GM21737 (cell line): Measurements from ENCODE around the gene BST2.

Source experiments
- ATAC-seq: cut with Tn5 transposase; IDR thresholded peaks from one replicate; pipeline ENCODE4 v1.9.1; 2021; ENCODE audit warnings: mild to moderate bottlenecking, moderate library complexity; ENCODE audit not compliant: unreplicated experiment

BST2 gene, protein sequence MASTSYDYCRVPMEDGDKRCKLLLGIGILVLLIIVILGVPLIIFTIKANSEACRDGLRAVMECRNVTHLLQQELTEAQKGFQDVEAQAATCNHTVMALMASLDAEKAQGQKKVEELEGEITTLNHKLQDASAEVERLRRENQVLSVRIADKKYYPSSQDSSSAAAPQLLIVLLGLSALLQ

GRCh38 chr19:17405250-17406045 is at the start of gene BST2:
Gene BST2, minus strand, starts transcription at chr19:17405630. Its CDS starts 55 bp downstream, at chr19:17405575.
- peak; percentile 68 for ATAC-seq

GRCh38 chr19:17454576-17455071 is 49.2 kb upstream of the BST2 start:
- no peak for ATAC-seq

- no peak for ATAC-seq
Observed at GRCh38 chr19:17451820-17452219, 46.4 kb upstream of the BST2 start.

DNA sequence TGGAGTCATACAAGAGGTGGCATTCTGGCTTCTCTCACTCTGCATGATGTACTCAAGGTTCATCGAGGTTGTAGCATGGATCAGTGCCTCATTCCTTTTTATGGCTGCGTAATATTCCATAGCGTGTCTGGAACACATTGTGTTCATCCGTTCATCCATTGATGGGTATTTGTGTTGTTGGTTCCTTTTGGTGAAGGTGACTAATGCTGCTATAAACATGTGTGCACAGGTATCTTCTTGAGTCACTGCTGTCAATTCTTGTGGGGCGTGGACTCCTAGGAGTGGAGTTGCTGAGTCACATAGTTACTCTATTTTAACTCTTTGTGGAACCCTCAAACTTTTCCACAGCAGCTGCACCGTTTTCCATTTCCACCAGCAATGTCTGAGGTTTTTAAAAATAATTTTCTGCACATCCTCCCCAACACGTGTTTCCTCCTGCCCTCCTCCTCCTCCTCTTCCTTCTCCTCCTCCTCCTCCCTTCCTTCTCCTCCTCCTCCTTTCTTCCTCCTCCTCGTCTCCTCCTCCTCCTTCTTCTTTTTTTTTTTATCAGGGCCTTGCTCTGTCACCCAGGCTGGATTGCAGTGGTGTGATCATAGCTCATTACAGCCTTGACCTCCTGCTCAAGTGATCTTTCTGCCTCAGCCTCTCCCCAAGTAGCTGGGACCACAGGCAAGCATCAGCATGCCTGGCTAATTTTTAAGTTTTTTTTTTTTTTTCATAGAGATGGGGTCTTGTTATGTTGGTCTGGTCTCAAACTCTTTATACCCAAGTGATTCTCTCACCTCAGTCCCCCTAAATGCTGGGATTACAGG is 45.0 kb upstream of the BST2 start:
- ATAC-seq, result no peak

DNA sequence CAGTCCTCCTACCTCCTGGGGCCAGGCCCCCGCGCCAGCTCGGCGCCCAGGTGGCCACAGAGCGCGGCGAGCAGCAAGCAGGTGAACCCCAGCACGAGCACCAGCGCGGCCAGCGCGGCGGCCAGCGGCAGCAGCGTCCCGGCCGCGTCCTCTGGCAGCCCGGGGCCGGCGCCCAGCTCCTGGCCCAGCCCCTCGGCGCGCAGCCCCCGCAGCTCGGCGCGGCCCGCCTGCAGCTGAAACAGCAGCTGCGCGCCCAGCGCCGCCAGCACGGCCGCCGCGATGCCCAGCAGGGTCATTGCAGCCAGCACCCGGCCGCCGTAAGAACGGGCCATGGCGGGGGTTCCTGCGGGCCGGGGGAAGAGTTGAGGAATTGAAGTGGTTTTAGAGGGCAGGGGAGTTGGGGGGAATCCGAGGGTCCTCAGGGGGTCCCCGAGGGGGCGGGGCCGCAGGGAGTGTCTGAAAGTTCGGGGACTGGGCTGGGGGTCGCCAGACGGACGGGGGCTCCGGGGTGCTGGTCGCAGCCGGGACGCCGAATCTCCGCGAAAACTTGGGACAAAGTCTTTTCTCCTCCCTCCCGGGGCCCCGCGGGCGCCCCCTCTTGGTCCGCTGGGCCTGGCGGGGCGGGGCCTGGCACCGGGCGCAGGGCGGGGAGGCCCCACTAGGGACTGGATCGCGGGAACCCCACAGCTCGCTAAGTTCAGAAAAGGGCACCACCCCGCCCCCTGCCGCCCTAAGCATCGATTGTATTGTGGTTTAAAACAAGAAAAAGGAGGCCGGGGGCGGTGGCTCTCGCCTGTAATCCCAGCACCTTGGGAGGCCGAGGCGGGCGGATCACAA is 42.9 kb upstream of the BST2 start, which contains the start of gene TMEM221:
TMEM221 (minus strand) TSS at position 538 of the 837 bp plus-strand sequence; CDS start at position 332, 206 bp downstream.
- no peak for ATAC-seq

DNA sequence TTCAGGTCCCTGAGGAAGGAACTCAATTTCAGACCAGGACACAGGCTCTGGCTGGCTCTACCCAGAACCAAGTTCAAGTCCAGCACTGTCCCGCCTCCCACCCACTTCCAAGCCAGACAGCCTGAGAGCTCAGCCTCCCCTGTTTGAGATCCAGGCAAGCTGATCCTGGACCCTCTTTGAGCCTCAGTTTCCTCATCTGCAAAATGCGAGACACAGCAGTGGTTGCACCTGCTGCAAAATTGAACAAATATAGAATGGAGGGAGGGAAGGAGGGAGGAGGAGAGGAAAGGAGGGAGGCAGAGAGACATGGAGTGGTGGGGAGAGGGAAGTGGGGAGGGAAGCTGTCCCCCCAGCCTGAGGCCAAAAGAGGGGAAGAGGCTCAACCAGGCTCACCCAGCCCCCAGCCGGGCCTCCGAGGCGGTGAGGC is 42.3 kb upstream of the BST2 start:
- ATAC-seq, result no peak

- ATAC-seq, result no peak
Observed at GRCh38 chr19:17445526-17446165, 40.2 kb upstream of the BST2 start.

DNA sequence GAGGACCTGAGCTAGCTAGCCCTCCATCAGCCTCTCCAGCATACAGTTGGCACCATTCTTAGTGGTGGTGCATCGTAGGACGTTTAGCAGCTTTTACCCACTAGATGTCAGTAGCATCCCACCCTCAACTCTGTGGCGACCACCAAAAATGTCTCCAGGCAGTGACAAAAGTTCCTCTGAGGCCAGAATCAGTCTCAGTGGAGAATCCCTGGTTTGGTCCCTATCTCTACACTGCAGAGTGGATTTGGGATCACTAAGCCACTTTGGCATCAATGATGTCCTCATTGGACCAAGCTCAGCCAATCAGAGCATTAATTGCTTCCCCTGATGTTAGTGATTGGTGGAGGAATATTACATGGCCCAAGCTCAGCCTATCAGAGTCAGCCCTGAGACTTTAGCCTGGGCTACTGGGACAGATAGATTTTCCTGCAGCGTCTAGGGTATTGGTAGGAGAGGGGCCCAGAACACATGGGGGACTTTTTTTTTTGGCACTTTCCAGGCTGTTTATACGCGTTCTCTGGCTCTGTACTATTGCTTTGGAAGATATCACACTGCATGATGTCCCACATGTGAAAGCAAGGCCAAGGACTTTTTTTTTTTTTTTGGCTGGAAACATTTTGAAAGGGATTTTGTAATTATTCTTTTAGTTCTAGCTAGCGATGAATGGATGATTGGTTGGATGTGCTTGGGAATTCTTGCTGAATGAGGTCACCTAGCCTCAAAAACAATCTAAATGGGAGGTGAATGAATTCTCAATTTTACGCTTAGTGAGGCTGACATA is 36.0 kb upstream of the BST2 start:
- ATAC-seq, result no peak

DNA sequence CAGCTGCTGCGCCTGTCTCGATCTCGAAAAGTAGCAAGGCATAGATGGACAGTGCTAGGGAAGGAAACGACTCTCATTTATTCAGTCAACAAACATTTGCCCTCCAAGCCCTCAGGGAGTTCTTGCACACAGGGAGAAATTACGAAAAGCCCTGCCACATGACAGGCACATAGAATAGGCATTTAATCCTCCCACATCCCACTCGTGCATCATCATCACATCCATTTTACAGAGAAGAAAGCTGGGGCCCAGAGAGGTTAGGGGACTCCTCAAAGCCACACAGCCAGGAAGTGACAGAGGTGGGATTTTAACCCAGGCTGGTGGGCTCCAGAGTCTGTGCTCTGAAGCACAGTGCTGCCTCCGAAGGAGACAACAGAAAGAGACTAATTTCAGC is 31.4 kb upstream of the BST2 start:
- no peak for ATAC-seq

GRCh38 chr19:17436094-17436873 is 30.9 kb upstream of the BST2 start:
- no peak for ATAC-seq

DNA sequence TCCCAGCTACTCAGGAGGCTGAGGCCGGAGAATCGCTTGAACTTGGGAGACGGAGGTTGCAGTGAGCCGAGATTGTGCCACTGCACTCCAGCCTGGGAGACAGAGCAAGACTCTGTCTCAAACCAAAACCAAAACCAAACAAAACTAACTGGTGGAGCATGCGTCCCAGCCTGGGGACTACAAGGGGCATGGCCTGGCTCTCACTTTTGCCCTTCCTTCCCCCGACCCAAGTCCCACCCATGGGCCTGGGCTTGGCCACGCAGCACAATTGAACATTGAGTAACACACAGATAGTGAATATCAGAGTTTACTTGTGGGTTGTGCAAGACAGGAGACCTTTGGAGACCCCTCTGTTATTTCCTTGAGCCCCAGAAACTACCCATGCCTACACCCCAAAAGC is 29.8 kb upstream of the BST2 start:
- no peak for ATAC-seq

GRCh38 chr19:17431417-17431816 is 26.0 kb upstream of the BST2 start:
- ATAC-seq, result no peak

DNA sequence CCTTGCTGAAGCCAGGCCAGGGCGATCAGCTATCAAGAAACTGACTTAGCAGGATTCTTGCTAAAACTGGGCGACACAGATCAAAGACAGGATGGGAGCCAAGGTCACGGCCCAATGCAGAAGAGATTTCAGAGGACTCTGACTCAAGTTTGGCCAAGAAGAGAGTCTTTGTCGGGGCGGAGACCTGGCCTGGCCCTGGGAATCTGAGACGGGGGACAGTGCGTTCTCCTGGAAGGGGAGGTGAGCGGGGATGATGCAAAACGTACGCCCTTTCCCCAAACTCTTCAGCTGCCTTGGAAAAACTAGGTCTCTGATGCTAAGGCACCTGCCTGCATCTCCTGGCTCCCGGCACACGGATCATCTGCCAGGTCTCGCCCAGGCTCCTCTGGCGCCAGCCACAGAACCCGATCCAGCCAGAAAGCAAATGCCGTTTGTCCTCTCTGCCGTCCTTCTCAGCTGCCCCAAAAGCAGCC is 24.2 kb upstream of the BST2 start:
- no peak for ATAC-seq

GRCh38 chr19:17424743-17425365 is 19.4 kb upstream of the BST2 start:
- no peak for ATAC-seq

DNA sequence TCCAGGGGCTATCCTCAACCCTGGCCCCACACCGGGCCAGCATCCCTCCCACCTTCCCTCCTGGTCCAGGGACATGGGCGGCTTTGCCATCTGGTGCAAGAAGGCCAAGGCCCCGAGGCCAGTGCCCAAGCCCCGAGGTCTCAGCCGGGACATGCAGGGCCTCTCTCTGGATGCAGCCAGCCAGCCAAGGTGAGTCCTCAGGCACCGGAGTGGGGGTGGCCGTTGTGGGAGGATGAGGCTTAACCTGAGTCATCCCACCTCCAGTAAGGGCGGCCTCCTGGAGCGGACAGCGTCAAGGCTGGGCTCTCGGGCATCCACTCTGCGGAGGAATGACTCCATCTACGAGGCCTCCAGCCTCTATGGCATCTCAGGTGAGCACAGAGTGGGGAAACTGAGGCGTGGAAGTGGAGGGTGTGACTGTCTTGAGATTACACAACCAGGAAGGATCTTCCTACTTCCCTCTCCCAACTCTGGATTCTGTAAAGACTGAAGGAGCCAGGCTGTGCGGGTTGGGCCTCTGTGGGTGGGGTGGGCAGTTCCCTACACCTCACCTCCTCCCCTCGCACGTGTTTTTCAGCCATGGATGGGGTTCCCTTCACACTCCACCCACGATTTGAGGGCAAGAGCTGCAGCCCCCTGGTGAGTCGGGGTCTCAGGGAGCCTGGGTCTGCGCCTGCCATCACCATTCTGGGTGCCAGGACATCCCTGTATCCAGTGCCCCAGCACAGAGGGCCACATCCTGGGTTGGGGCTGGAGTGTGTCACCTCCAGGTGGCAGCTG is 18.2 kb upstream of the BST2 start:
- no peak for ATAC-seq

DNA sequence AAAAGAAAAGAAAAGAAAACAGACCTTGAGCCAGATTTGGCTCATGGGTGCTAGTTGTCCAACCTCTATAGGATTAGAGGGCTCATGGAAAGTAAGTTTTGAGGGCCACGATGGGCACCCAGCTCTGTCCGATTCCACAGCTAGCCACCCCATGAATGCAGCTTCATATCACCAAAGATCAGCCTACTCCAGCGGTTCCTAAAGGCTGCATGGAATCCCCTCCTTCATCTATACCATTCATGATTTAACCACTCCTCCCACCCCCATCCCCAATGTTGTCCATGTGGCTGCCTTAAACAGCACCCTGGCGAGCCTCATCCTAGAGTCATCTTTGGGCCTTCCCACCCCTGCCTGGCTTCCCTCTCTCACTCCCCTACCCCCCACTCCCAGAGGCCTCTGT is 16.5 kb upstream of the BST2 start:
- ATAC-seq, result no peak

- ATAC-seq, result peak; percentile 21
Observed at GRCh38 chr19:17420475-17420924, 15.1 kb upstream of the BST2 start.
